Forelimb muscle (tissue), 1 donor: Measurements from ENCODE around the gene PLXNB1. TPM values are rescaled to one million over a fixed set of nuclear protein-coding genes. Genes with fewer than 3 reads are reported as not detected.
"Not testable (repeated sequence)": the region's sequence is repeated elsewhere in the genome, so short reads cannot be mapped to it uniquely, and the experiment has no call there.

ENCODE experiments used
- DNase-seq: peaks from one replicate; pipeline ENCODE4 v3.0.0-alpha.2; 2013; ENCODE audit warnings: low read depth
- polyA plus RNA-seq: library from polyadenylated mRNA; unstranded; fragments of 120-200 nt; gene quantifications from one replicate; pipeline ENCODE4 v1.2.1, GENCODE V29; 2013; ENCODE audit not compliant: insufficient read length

The PLXNB1 gene
- polyA plus RNA-seq, 1 donor, result 17.3 TPM

- DNase-seq, result no peak
Observed at GRCh38 chr3:48405971-48406370, 23.9 kb downstream of the PLXNB1 start.

- no peak for DNase-seq
Observed at GRCh38 chr3:48405343-48405881, 24.5 kb downstream of the PLXNB1 start.

- DNase-seq, result no peak
Observed at GRCh38 chr3:48404440-48405342, 25.2 kb downstream of the PLXNB1 start.

- no peak for DNase-seq
Observed at GRCh38 chr3:48403533-48404439, 26.1 kb downstream of the PLXNB1 start.

- no peak for DNase-seq
Observed at GRCh38 chr3:48402907-48403306, 27.0 kb downstream of the PLXNB1 start.

- DNase-seq, result peak; percentile 4
Observed at GRCh38 chr3:48402281-48402732, 27.6 kb downstream of the PLXNB1 start.

GRCh38 chr3:48401434-48401901 lies 28.4 kb downstream of the PLXNB1 start:
- not testable (repeated sequence) for DNase-seq

- peak; percentile 29 for DNase-seq
Observed at GRCh38 chr3:48400824-48401433, 29.0 kb downstream of the PLXNB1 start.

- DNase-seq, result no peak
Observed at GRCh38 chr3:48399387-48400172, 30.3 kb downstream of the PLXNB1 start.

- DNase-seq, result no peak
Observed at GRCh38 chr3:48398701-48399386, 31.0 kb downstream of the PLXNB1 start.

GRCh38 chr3:48397767-48398681 lies 31.9 kb downstream of the PLXNB1 start:
- no peak for DNase-seq

- DNase-seq, result no peak
Observed at GRCh38 chr3:48395714-48396113, 34.2 kb downstream of the PLXNB1 start.

GRCh38 chr3:48394391-48394790 lies 35.5 kb downstream of the PLXNB1 start:
- DNase-seq, result no peak

GRCh38 chr3:48388966-48389365 lies 40.9 kb downstream of the PLXNB1 start:
- no peak for DNase-seq

GRCh38 chr3:48387634-48388033 lies 42.3 kb downstream of the PLXNB1 start:
- no peak for DNase-seq

GRCh38 chr3:48372862-48373435 lies 56.9 kb downstream of the PLXNB1 start:
- no peak for DNase-seq

GRCh38 chr3:48372377-48372770 lies 57.5 kb downstream of the PLXNB1 start:
- DNase-seq, result no peak

GRCh38 chr3:48371651-48372376 lies 58.1 kb downstream of the PLXNB1 start, which contains the start of gene FBXW12:
TSS of gene FBXW12 (plus strand) at chr3:48372219. CDS start at chr3:48372768, 549 bp downstream.
- no peak for DNase-seq
